ENCODE results near the gene IGFN1. TPM values are rescaled to one million over a fixed set of nuclear protein-coding genes. Genes with fewer than 3 reads are reported as not detected.

Gene IGFN1
- total RNA-seq, 1 experiment from 2014 or later = not detected

- Histone ChIP-seq H2BK120ac (ENCODE audit: low read depth, low read length, poor library complexity, severe bottlenecking) (no peak overlapping the region), H3K9me3 (ENCODE audit: control insufficient read depth, low read depth, low read length) (no peaks in the 10 kb centered on the region), H3K27me3 (ENCODE audit: insufficient read depth, low read length) (no peaks in the 10 kb centered on the region), H3K4me2 (ENCODE audit: insufficient read depth, insufficient read length, low read length) (no peak overlapping the region), H2AFZ (ENCODE audit: low read length) (no peak overlapping the region), H2AK5ac (ENCODE audit: insufficient read length, low read length) (no peak overlapping the region), H3K56ac (ENCODE audit: insufficient read length, low read depth, low read length) (no peak overlapping the region), H3K27ac (ENCODE audit: insufficient read length, low read depth, low read length) (no peak overlapping the region), H2BK12ac (ENCODE audit: insufficient read length, low read depth, low read length) (no peak overlapping the region), H2BK15ac (ENCODE audit: low read depth, low read length) (no peak overlapping the region), H3K23me2 (ENCODE audit: insufficient read length, low read depth, low read length, poor library complexity, severe bottlenecking) (no peaks in the 10 kb centered on the region), H4K20me1 (ENCODE audit: control insufficient read depth, insufficient read depth, insufficient read length) (no peaks in the 10 kb centered on the region), H4K91ac (ENCODE audit: insufficient read length, low read depth, low read length) (no peak overlapping the region), H3K4me1 (ENCODE audit: insufficient read depth, low read length) (no peaks in the 10 kb centered on the region; the same call in 1 of the 2 replicates), H3K4ac (ENCODE audit: low read depth, low read length) (no peak overlapping the region), H3K18ac (ENCODE audit: insufficient read length, low read depth, low read length) (no peak overlapping the region), H3K79me1 (ENCODE audit: insufficient read depth, low read depth, low read length, poor library complexity, severe bottlenecking) (no peaks in the 10 kb centered on the region), H3K14ac (ENCODE audit: insufficient read depth, low read length) (no peak overlapping the region), H3K9ac (ENCODE audit: extremely low read depth, insufficient read length, low read length) (no peak overlapping the region), H3T11ph (ENCODE audit: low read length) (no peak overlapping the region), H3K79me2 (ENCODE audit: insufficient read depth, low read length) (no peaks in the 10 kb centered on the region), H3K23ac (ENCODE audit: insufficient read length, low read depth, low read length) (no peak overlapping the region), H2BK5ac (ENCODE audit: insufficient read length, low read length) (no peak overlapping the region), H2BK20ac (ENCODE audit: low read depth, low read length, poor library complexity, severe bottlenecking) (no peak overlapping the region), H4K5ac (ENCODE audit: insufficient read length, low read depth, low read length) (no peak overlapping the region), H4K8ac (replicated peaks; ENCODE audit: insufficient read length, low read depth, low read length) (no peak overlapping the region)
- Mint-ChIP-seq H3K27me3 (ENCODE audit: low read depth) (peaks cover 6% of the 10 kb centered on the region; the same call in 1 of the 2 replicates), H3K4me1 (peaks cover 7 to 10% of the 10 kb centered on the region in 2 experiments; a peak in 3 of 4 replicates), H3K9me3 (no peaks in the 10 kb centered on the region), H3K4me3 (no peak overlapping the region), H3K27ac (no peak overlapping the region), H3K36me3 (ENCODE audit: insufficient read depth in 1 of 3, low read depth in 3 of 3) (no peaks in the 10 kb centered on the region; a peak in 1 of 7 replicates)
- no CpG with 5 or more reads among the region's 1 CpG for WGBS (ENCODE audit: extremely low coverage, insufficient read length, low lambda C conversion rate)
- no peak for TF ChIP-seq CTCF (conservative IDR thresholded peaks at IDR 0.05)
- no peak for DNase-seq
These were observed 29.7 kb downstream of the IGFN1 start for GRCh38 chr1:201220388-201220715.
